ENCODE data around the gene COA4.

COA4 gene

GRCh38 chr11:73876424-73877310 lies at the start of gene COA4, which contains the start of gene PAAF1:
TSS of gene COA4 (minus strand) at chr11:73876846. CDS start at chr11:73873378, 3,468 bp downstream.
TSS of gene PAAF1 (plus strand) at chr11:73876999. CDS start at chr11:73877022, 23 bp downstream.
- no peak for TF ChIP-seq CTCF (conservative IDR thresholded peaks at IDR 0.05; ENCODE audit: low read length)
- DNase-seq (ENCODE audit: low read depth) = peak; percentile 92
- peak within 1 kb of the TSS; percentile 87 for H3K4me3 ChIP-seq (ENCODE audit: low read length)

GRCh38 chr11:73921180-73921579 lies 44.5 kb upstream of the COA4 start:
- no peak for DNase-seq (ENCODE audit: low read depth)
- no peak overlapping the region for H3K4me3 ChIP-seq (ENCODE audit: low read length)
- no peak for TF ChIP-seq CTCF (conservative IDR thresholded peaks at IDR 0.05; ENCODE audit: low read length)

GRCh38 chr11:73916435-73916834 lies 39.8 kb upstream of the COA4 start:
- no peak for TF ChIP-seq CTCF (conservative IDR thresholded peaks at IDR 0.05; ENCODE audit: low read length)
- no peak overlapping the region for H3K4me3 ChIP-seq (ENCODE audit: low read length)
- DNase-seq (ENCODE audit: low read depth) = no peak

- no peak for DNase-seq (ENCODE audit: low read depth)
- no peak for TF ChIP-seq CTCF (conservative IDR thresholded peaks at IDR 0.05; ENCODE audit: low read length)
- H3K4me3 ChIP-seq (ENCODE audit: low read length) = no peak overlapping the region
Measured at GRCh38 chr11:73914284-73914683, 37.6 kb upstream of the COA4 start.

GRCh38 chr11:73913472-73913871 lies 36.8 kb upstream of the COA4 start:
- TF ChIP-seq CTCF (conservative IDR thresholded peaks at IDR 0.05; ENCODE audit: low read length) = no peak
- no peak overlapping the region for H3K4me3 ChIP-seq (ENCODE audit: low read length)
- DNase-seq (ENCODE audit: low read depth) = no peak

- DNase-seq (ENCODE audit: low read depth) = no peak
- H3K4me3 ChIP-seq (ENCODE audit: low read length) = no peak overlapping the region
- TF ChIP-seq CTCF (conservative IDR thresholded peaks at IDR 0.05; ENCODE audit: low read length) = no peak
Measured at GRCh38 chr11:73912026-73912425, 35.4 kb upstream of the COA4 start.

GRCh38 chr11:73907191-73907590 lies 30.5 kb upstream of the COA4 start:
- peak; percentile 23 for DNase-seq (ENCODE audit: low read depth)
- no peak overlapping the region for H3K4me3 ChIP-seq (ENCODE audit: low read length)
- TF ChIP-seq CTCF (conservative IDR thresholded peaks at IDR 0.05; ENCODE audit: low read length) = peak; percentile 26

Data from AG10803 (cell line).